ENCODE data around the gene HGF. TPM values are rescaled to one million over a fixed set of nuclear protein-coding genes. Genes with fewer than 3 reads are reported as not detected.

Gene HGF
- total and polyA plus RNA-seq, 2 of the 8 experiments (the other 6 are each of a cell fraction or from before 2014, with no cell fraction given), result 0.05 to 0.60 TPM

DNA sequence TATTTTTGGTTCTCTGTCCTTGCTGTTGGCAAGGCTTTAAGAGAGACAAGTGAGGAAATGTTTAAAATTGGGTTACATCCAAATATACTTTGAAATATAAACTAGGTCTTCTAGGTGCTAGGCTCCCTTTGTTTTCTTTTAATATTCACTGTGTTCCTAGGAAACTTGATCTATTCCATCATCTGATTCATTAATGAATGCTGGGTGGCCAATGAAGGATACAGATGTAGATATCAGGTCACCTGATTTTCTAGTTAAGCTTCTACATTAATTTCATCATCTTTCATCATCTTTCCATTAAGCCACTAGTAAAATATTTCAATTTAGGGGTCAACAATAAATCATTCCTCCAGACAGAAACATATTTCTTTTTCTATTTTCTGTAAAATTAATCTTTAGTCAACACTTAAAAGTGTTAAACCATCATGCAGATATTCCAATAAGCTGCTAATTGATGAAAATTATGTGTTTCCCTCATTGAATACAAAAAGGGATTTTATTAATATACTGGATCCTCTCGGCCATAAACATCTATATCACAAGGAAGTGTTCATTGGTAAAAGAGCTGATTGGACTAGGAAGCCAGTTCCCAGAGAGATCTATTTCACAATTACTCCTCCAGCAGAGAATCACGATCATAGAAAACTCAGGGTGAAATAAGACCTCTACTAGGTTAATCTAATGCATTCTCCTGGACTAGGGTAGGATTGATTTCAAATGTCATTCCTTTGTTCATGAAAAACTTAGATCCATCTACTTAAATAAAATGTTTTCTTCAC, 14.7 kb downstream of the HGF start (continued):
- TF ChIP-seq KDM5A (IDR thresholded peaks at IDR 0.05; ENCODE audit: low read length), result no peak
- no peak for TF ChIP-seq ZNF274 (IDR thresholded peaks at IDR 0.05; ENCODE audit: borderline replicate concordance, extremely low read depth, low read length)
